Glutamatergic neuron (in vitro differentiated cells): ENCODE measurements around the gene MERTK. TPM values are rescaled to one million over a fixed set of nuclear protein-coding genes. Genes with fewer than 3 reads are reported as not detected.
"Not testable (repeated sequence)": the region's sequence is repeated elsewhere in the genome, so short reads cannot be mapped to it uniquely, and the experiment has no call there.

Experiments
- DNase-seq: peaks from one replicate; pipeline ENCODE4 v3.0.0; 2022
- H3K27ac Mint-ChIP-seq: one replicate; pipeline ENCODE4 v1.8.0; 2020; ENCODE audit warnings: mild to moderate bottlenecking, mixed read lengths, inconsistent platforms; ENCODE audit not compliant: unreplicated experiment
- H3K27me3 Mint-ChIP-seq: one replicate; pipeline ENCODE4 v1.8.0; 2020; ENCODE audit warnings: mild to moderate bottlenecking, moderate library complexity, mixed read lengths, inconsistent platforms; ENCODE audit not compliant: unreplicated experiment
- H3K36me3 Mint-ChIP-seq: one replicate; pipeline ENCODE4 v1.8.0; 2020; ENCODE audit warnings: mild to moderate bottlenecking, mixed read lengths, inconsistent platforms; ENCODE audit not compliant: unreplicated experiment
- H3K4me1 Mint-ChIP-seq: one replicate; pipeline ENCODE4 v1.8.0; 2020; ENCODE audit warnings: mild to moderate bottlenecking, low read depth, mixed read lengths, inconsistent platforms; ENCODE audit not compliant: unreplicated experiment
- H3K4me3 Mint-ChIP-seq: one replicate; pipeline ENCODE4 v1.8.0; 2020; ENCODE audit warnings: mild to moderate bottlenecking, mixed read lengths, inconsistent platforms; ENCODE audit not compliant: unreplicated experiment
- H3K9me3 Mint-ChIP-seq: one replicate; pipeline ENCODE4 v1.8.0; 2020; ENCODE audit warnings: mild to moderate bottlenecking, moderate library complexity, mixed read lengths, inconsistent platforms; ENCODE audit not compliant: unreplicated experiment
- CTCF ChIP-seq: fragments of 200-600 bp; sonication (generic); IDR thresholded peaks from one replicate; pipeline ENCODE4 v1.5.0; 2021; ENCODE audit not compliant: partially characterized antibody, unreplicated experiment
- long read RNA-seq: library from polyadenylated mRNA; unstranded; transcript quantifications from one replicate; pipeline ENCODE4 v2.0.0, GENCODE V29; 2020; ENCODE audit not compliant: unreplicated experiment
- total RNA-seq: library from RNA; stranded (reverse); fragmentation: NEBNext Ultra II Directional; extraction: Animal tissue kit (Norgen Biotek cat#: 25700); gene quantifications from one replicate; pipeline ENCODE4 v1.2.1, GENCODE V29; 2021; ENCODE audit not compliant: unreplicated experiment

The MERTK gene
- total RNA-seq: 2.3 TPM
- long read RNA-seq: 0 reads

GRCh38 chr2:111897924-111898702 is at the start of gene MERTK:
TSS of gene MERTK (plus strand) at chr2:111898607. CDS start at chr2:111898736, 129 bp downstream.
- Mint-ChIP-seq H3K27me3 (peaks cover 3% of the 10 kb centered on the region), H3K4me3 (peak within 1 kb of the TSS; percentile 91), H3K27ac (no peak within 1 kb of the TSS), H3K36me3 (no peaks in the 10 kb centered on the region), H3K4me1 (no peaks in the 10 kb centered on the region), H3K9me3 (peaks cover 3% of the 10 kb centered on the region)
- peak; percentile 88 for DNase-seq
- peak; percentile 28 for TF ChIP-seq CTCF

GRCh38 chr2:111850646-111851045 is 47.8 kb upstream of the MERTK start:
- H3K9me3 Mint-ChIP-seq, H3K27me3 Mint-ChIP-seq, H3K4me1 Mint-ChIP-seq, H3K27ac Mint-ChIP-seq, H3K36me3 Mint-ChIP-seq, H3K4me3 Mint-ChIP-seq: not testable (repeated sequence)
- peak; percentile 58 for DNase-seq
- peak; percentile 23 for TF ChIP-seq CTCF

- not testable (repeated sequence) for H3K9me3 Mint-ChIP-seq, H3K4me1 Mint-ChIP-seq, H3K27me3 Mint-ChIP-seq, DNase-seq, H3K27ac Mint-ChIP-seq, H3K4me3 Mint-ChIP-seq, H3K36me3 Mint-ChIP-seq
Measured at GRCh38 chr2:111852544-111852943, 45.9 kb upstream of the MERTK start.

- not testable (repeated sequence) for H3K9me3 Mint-ChIP-seq, H3K4me3 Mint-ChIP-seq, H3K27me3 Mint-ChIP-seq, H3K4me1 Mint-ChIP-seq, H3K27ac Mint-ChIP-seq, DNase-seq, H3K36me3 Mint-ChIP-seq
Measured at GRCh38 chr2:111860005-111860404, 38.4 kb upstream of the MERTK start.

- not testable (repeated sequence) for DNase-seq, H3K4me3 Mint-ChIP-seq, H3K9me3 Mint-ChIP-seq, H3K27me3 Mint-ChIP-seq, H3K4me1 Mint-ChIP-seq, H3K36me3 Mint-ChIP-seq, H3K27ac Mint-ChIP-seq
Measured at GRCh38 chr2:111865124-111865523, 33.3 kb upstream of the MERTK start.

- not testable (repeated sequence) for H3K36me3 Mint-ChIP-seq, DNase-seq, H3K4me3 Mint-ChIP-seq, H3K4me1 Mint-ChIP-seq, H3K27me3 Mint-ChIP-seq, H3K9me3 Mint-ChIP-seq, H3K27ac Mint-ChIP-seq
Measured at GRCh38 chr2:111872806-111873205, 25.6 kb upstream of the MERTK start.

- peak within 1 kb of the TSS; percentile 78 for H3K27ac Mint-ChIP-seq
- DNase-seq: peak; percentile 92
- H3K4me3 Mint-ChIP-seq: peak within 1 kb of the TSS; percentile 94
- H3K9me3 Mint-ChIP-seq: peaks cover 2% of the 10 kb centered on the region
- TF ChIP-seq CTCF: no peak
- peaks cover 2% of the 10 kb centered on the region for H3K27me3 Mint-ChIP-seq
- no peaks in the 10 kb centered on the region for H3K4me1 Mint-ChIP-seq
- H3K36me3 Mint-ChIP-seq: no peaks in the 10 kb centered on the region
Measured at GRCh38 chr2:111883661-111884591, 14.5 kb upstream of the MERTK start, which contains the start of gene ANAPC1. TSS of gene ANAPC1 (minus strand) at chr2:111884193. CDS start at chr2:111880825, 3,368 bp downstream.
